AG04449 (cell line): ENCODE measurements around the gene KLF13.

ENCODE experiments used
- CTCF ChIA-PET: fragments of 350-600 bp; formaldehyde crosslinking; extraction: SDS; loops from one replicate; lab custom pipeline; 2021; ENCODE audit warnings: antibody characterized with exemption; lab: Yijun Ruan, JAX
- POLR2A ChIA-PET: fragments of 400-600, 350-600 bp; formaldehyde crosslinking; extraction: SDS; loops from one replicate; lab custom pipeline; 2020; ENCODE audit warnings: antibody characterized with exemption, inconsistent platforms; lab: Yijun Ruan, JAX
- DNase-seq: peaks from one replicate; pipeline ENCODE4 v3.0.0-alpha.2; 2010; ENCODE audit warnings: low read depth, low spot score
- H3K4me3 ChIP-seq: 2 replicates; pipeline ENCODE4 v1.5.1; 2011; ENCODE audit warnings: low read depth, mild to moderate bottlenecking, control low read depth, low read length
- CTCF ChIP-seq: IDR thresholded peaks from one replicate; pipeline ENCODE4 v1.5.1; 2011; ENCODE audit warnings: mild to moderate bottlenecking, moderate library complexity, low read length, control low read depth, inconsistent platforms; ENCODE audit not compliant: insufficient read depth; ENCODE audit errors: missing control alignments

The KLF13 gene

GRCh38 chr15:31412824-31413223 is 86.2 kb downstream of the KLF13 start:
- no peak overlapping the region for H3K4me3 ChIP-seq
- no peak for TF ChIP-seq CTCF
- ChIA-PET POLR2A (no interaction called here), CTCF (interaction anchor here (0.7 to 1.4 kb wide), 2 partner anchors 22 to 76 kb away, joined by 3 to 7 read pairs; no protein-coding TSS in a partner anchor)
- DNase-seq, result no peak

- ChIA-PET CTCF (no interaction called here), POLR2A (no interaction called here)
- no peak for DNase-seq
- TF ChIP-seq CTCF, result no peak
- no peak overlapping the region for H3K4me3 ChIP-seq
Observed at GRCh38 chr15:31415201-31415600, 88.6 kb downstream of the KLF13 start.

- DNase-seq, result no peak
- no peak for TF ChIP-seq CTCF
- no peak overlapping the region for H3K4me3 ChIP-seq
- ChIA-PET CTCF (interaction anchor here (1.0 kb wide), 1 partner anchor 205 kb away, joined by 3 read pairs; no protein-coding TSS in a partner anchor), POLR2A (no interaction called here)
Observed at GRCh38 chr15:31419820-31420219, 93.2 kb downstream of the KLF13 start.

GRCh38 chr15:31427411-31427810 is 100.8 kb downstream of the KLF13 start:
- DNase-seq, result no peak
- H3K4me3 ChIP-seq, result no peak overlapping the region
- TF ChIP-seq CTCF, result no peak
- ChIA-PET POLR2A (no interaction called here), CTCF (no interaction called here)
